DND-41 (cell line): ENCODE data around the gene PRIM1.

Experiments
- ATAC-seq: fragments of 200-7000 bp; cut with Tn5 transposase; 3 replicates; pipeline ENCODE4 v1.9.1; 2021; ENCODE audit warnings: low read depth; ENCODE audit not compliant: insufficient read depth
- DNase-seq: peaks from one replicate; pipeline ENCODE4 v3.0.0-alpha.2; 2020
- H2AFZ ChIP-seq: 2 replicates; pipeline ENCODE4 v1.6.0; 2012; ENCODE audit warnings: low read depth, low read length
- H3K27ac ChIP-seq: 2 replicates; pipeline ENCODE4 v1.5.1; 2012; ENCODE audit warnings: low read length, inconsistent platforms
- H3K27me3 ChIP-seq: fragments of 200-600 bp; sonication (generic); 2 replicates; pipeline ENCODE4 v1.6.0; 2012; ENCODE audit warnings: low read length, mild to moderate bottlenecking, inconsistent platforms; ENCODE audit not compliant: insufficient read depth, poor library complexity
- H3K36me3 ChIP-seq: 2 replicates; pipeline ENCODE4 v1.5.1; 2012; ENCODE audit warnings: low read length, inconsistent platforms; ENCODE audit not compliant: insufficient read depth
- H3K4me1 ChIP-seq: 2 replicates; pipeline ENCODE4 v1.5.1; 2012; ENCODE audit warnings: mild to moderate bottlenecking, low read length; ENCODE audit not compliant: insufficient read depth
- H3K4me2 ChIP-seq: 2 replicates; pipeline ENCODE4 v1.6.0; 2012; ENCODE audit warnings: mild to moderate bottlenecking, moderate library complexity, low read length, inconsistent platforms; ENCODE audit not compliant: insufficient read depth
- H3K4me3 ChIP-seq, 2 experiments: fragments of 200-600 bp in 1 of 2; shearing (Covaris generic) in 1 of 2; 2 replicates each; pipeline ENCODE4 v1.5.1; 2012 to 2016; ENCODE audit warnings: inconsistent platforms in 2 of 2, low read length in 2 of 2, mild to moderate bottlenecking in 2 of 2, low read depth in 1 of 2, moderate library complexity in 1 of 2
- H3K79me2 ChIP-seq: 2 replicates; pipeline ENCODE4 v1.6.0; 2012; ENCODE audit warnings: low read length, inconsistent platforms; ENCODE audit not compliant: insufficient read depth
- H3K9ac ChIP-seq: 2 replicates; pipeline ENCODE4 v1.6.0; 2012; ENCODE audit warnings: low read depth, mild to moderate bottlenecking, inconsistent platforms, low read length, moderate library complexity
- H3K9me3 ChIP-seq: 2 replicates; pipeline ENCODE4 v1.5.1; 2012; ENCODE audit warnings: low read length, moderate library complexity, mild to moderate bottlenecking, inconsistent platforms; ENCODE audit not compliant: insufficient read depth, severe bottlenecking
- H4K20me1 ChIP-seq: 2 replicates; pipeline ENCODE4 v1.6.0; 2012; ENCODE audit warnings: low read length; ENCODE audit not compliant: insufficient read depth
- CTCF ChIP-seq: IDR thresholded peaks from 2 replicates; pipeline ENCODE4 v1.5.1; 2012; ENCODE audit warnings: borderline replicate concordance, low read length, moderate library complexity, mild to moderate bottlenecking; ENCODE audit not compliant: poor library complexity, severe bottlenecking; ENCODE audit errors: extremely low read depth
- EZH2 ChIP-seq: IDR thresholded peaks from 3 replicates; pipeline ENCODE4 v1.6.1; 2012; ENCODE audit warnings: borderline replicate concordance, low read depth, mild to moderate bottlenecking, moderate library complexity, low read length, inconsistent platforms; ENCODE audit not compliant: severe bottlenecking

Gene PRIM1

GRCh38 chr12:56688129-56688845, 63.8 kb downstream of the PRIM1 start, which contains the start of gene PTGES3:
TSS of gene PTGES3 (minus strand) at chr12:56688284. CDS start at chr12:56687999, 285 bp downstream.
- Histone ChIP-seq H3K27ac (peak within 1 kb of the TSS; percentile 97), H3K79me2 (peaks cover 55% of the 10 kb centered on the region), H3K4me2 (peak within 1 kb of the TSS; percentile 78), H3K9ac (peak within 1 kb of the TSS; percentile 90), H3K4me3 (peak within 1 kb of the TSS; percentile 60 to 71), H3K36me3 (peaks cover 33% of the 10 kb centered on the region), H2AFZ (peak within 1 kb of the TSS; percentile 92), H3K4me1 (peaks cover 43% of the 10 kb centered on the region), H3K9me3 (no peaks in the 10 kb centered on the region), H4K20me1 (peaks cover 34% of the 10 kb centered on the region), H3K27me3 (no peaks in the 10 kb centered on the region)
- peak; percentile 99 for DNase-seq
- ATAC-seq = peak; percentile 79
- TF ChIP-seq EZH2 (no peak), CTCF (no peak)

DNA sequence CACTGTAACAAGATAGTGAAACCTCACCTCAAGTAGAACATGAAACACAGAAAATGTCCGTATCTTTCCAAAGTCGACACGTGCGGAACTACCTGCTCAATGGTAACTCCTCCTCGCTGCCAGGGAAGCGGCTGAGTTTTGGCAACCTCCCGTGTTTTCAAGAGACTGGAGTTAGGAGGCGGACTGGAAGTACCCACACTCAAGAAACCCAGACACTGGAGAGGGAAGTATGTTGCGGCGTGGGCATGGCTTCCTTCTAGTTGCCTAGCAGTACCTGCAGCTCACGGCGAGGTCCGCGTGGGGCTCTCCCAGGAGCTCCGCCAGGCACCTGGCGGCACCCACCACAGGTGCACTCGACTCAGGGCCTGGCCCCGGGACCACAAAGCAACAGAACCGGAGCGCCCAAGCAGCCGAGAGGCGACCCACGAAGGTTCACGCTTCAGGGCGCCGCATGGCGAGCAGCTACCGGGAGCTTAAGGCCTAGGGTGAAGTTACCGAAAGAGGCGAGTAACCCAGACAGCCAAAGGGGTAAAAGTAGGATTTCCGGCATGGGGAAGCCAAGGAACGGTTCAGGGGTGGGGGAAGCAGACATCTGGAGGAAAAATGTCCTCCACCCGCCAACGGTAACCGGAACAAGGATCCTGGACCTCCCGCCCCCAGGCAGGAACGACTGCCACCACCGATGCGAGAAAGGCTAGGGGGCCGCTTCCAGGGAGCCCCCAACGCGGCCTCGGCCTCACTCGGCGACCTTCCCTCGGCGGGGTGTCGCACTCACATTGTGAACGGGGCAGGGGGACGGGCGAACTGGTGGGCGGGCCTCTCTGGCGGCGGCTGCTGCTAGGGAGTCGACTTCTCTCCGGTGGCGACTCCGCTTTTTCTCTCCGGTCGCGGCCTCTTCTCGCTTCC, 64.6 kb downstream of the PRIM1 start:
- Histone ChIP-seq H3K79me2 (peaks cover 63% of the 10 kb centered on the region), H3K4me1 (peaks cover 51% of the 10 kb centered on the region), H4K20me1 (peaks cover 42% of the 10 kb centered on the region), H3K9me3 (no peaks in the 10 kb centered on the region), H3K4me2 (peak overlapping the region; percentile 75), H3K4me3 (peak overlapping the region; percentile 60 to 71), H3K9ac (peak overlapping the region; percentile 90), H3K27me3 (no peaks in the 10 kb centered on the region), H3K27ac (peak overlapping the region; percentile 92), H3K36me3 (peaks cover 41% of the 10 kb centered on the region), H2AFZ (peak overlapping the region; percentile 41)
- TF ChIP-seq EZH2 (no peak), CTCF (no peak)
- ATAC-seq (peak; percentile 45; the same call in 2 of the 3 replicates), DNase-seq (peak; percentile 57)

DNA sequence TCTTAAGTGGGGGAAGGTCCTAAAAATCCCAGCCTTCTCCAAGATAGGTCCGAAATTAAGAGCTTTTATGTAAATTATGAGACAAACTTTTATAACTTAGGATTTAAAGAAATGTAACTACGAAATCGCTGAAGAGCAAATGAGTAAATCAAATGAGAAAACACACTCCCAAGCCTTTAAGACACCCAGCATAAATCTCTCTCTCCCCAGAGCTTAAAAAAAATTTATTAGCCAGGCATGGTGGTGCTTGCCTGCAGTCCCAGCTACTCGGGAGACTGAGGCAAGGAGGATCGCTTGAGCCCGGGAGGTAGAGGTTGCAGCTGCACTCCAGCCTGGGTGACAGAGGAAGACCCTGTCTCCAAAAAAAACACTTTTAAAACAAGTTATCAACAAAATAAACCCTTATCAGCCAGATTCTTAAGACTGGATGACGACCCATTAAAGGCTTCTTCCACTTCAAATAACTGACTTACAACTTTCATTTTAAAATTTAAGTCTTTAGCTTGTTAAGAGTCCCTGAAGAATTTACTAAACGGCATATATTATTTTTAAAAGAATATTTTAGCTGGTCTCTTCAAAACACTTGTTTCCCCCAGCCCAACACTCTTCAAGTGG, 67.3 kb downstream of the PRIM1 start:
- DNase-seq (peak; percentile 25), ATAC-seq (no peak)
- TF ChIP-seq EZH2 (no peak), CTCF (no peak)
- H2AFZ ChIP-seq = no peak overlapping the region
- peaks cover 74% of the 10 kb centered on the region for H3K4me1 ChIP-seq
- H4K20me1 ChIP-seq = peaks cover 66% of the 10 kb centered on the region
- peaks cover 64% of the 10 kb centered on the region for H3K36me3 ChIP-seq
- H3K9ac ChIP-seq = peak overlapping the region; percentile 90
- no peaks in the 10 kb centered on the region for H3K27me3 ChIP-seq
- H3K79me2 ChIP-seq = peaks cover 89% of the 10 kb centered on the region
- H3K4me2 ChIP-seq = peak overlapping the region; percentile 75
- no peaks in the 10 kb centered on the region for H3K9me3 ChIP-seq
- H3K27ac ChIP-seq = peak overlapping the region; percentile 37; the same call in 1 of the 2 replicates
- peak overlapping the region; percentile 16 to 71; a peak in 3 of 4 replicates for H3K4me3 ChIP-seq
